CD8-positive, alpha-beta memory T cell (primary cell): ENCODE results near the gene IFT27. TPM values are rescaled to one million over a fixed set of nuclear protein-coding genes. Genes with fewer than 3 reads are reported as not detected.

Source experiments
- CTCF ChIA-PET: fragments of 350-600 bp; sonication (Branson Sonifier 250); formaldehyde crosslinking; loops from one replicate; lab custom pipeline; 2021; ENCODE audit warnings: antibody characterized with exemption; lab: Charles Lee
- POLR2A ChIA-PET: fragments of 350-600 bp; sonication (Branson Sonifier 250); formaldehyde crosslinking; loops from one replicate; lab custom pipeline; 2021; ENCODE audit warnings: antibody characterized with exemption; lab: Charles Lee
- DNase-seq, 5 donors: peaks; one replicate each; pipeline versions ENCODE4 v3.0.0 to v3.0.0-alpha.2; 2020 to 2022; ENCODE audit warnings: mixed read lengths in 1 of 5
- H3K27ac ChIP-seq: one replicate; pipeline ENCODE4 v1.7.0; 2013; ENCODE audit warnings: low read depth, mild to moderate bottlenecking, low read length, moderate library complexity
- H3K27me3 ChIP-seq: 2 replicates; pipeline ENCODE4 v1.7.0; 2013; ENCODE audit warnings: low read length, mild to moderate bottlenecking; ENCODE audit not compliant: insufficient read depth, poor library complexity, severe bottlenecking
- H3K36me3 ChIP-seq: 2 replicates; pipeline ENCODE4 v1.7.0; 2013; ENCODE audit warnings: mild to moderate bottlenecking, low read length, moderate library complexity; ENCODE audit not compliant: insufficient read depth
- H3K4me1 ChIP-seq: 2 replicates; pipeline ENCODE4 v1.7.0; 2013; ENCODE audit warnings: mild to moderate bottlenecking, low read length, moderate library complexity; ENCODE audit not compliant: insufficient read depth
- H3K4me3 ChIP-seq: 2 replicates; pipeline ENCODE4 v1.7.0; 2013; ENCODE audit warnings: mild to moderate bottlenecking, low read length
- H3K9me3 ChIP-seq: 2 replicates; pipeline ENCODE4 v1.7.0; 2013; ENCODE audit warnings: mild to moderate bottlenecking, low read length
- H3K27ac Mint-ChIP-seq, 8 donors: one replicate each; pipeline ENCODE4 v1.8.0; 2020 to 2021; ENCODE audit warnings: mixed read lengths in 8 of 8, mild to moderate bottlenecking in 6 of 8, inconsistent platforms in 3 of 8, moderate library complexity in 3 of 8
- H3K27me3 Mint-ChIP-seq, 2 donors: one replicate each; pipeline ENCODE4 v1.8.0; 2020 to 2021; ENCODE audit warnings: mixed read lengths in 2 of 2, mild to moderate bottlenecking in 1 of 2, moderate library complexity in 1 of 2
- H3K36me3 Mint-ChIP-seq, 3 donors: one replicate each; pipeline ENCODE4 v1.8.0; 2020 to 2021; ENCODE audit warnings: mixed read lengths in 3 of 3, inconsistent platforms in 1 of 3, mild to moderate bottlenecking in 1 of 3
- H3K4me1 Mint-ChIP-seq, 3 donors: one replicate each; pipeline ENCODE4 v1.8.0; 2020 to 2021; ENCODE audit warnings: mixed read lengths in 3 of 3, inconsistent platforms in 1 of 3, mild to moderate bottlenecking in 1 of 3
- H3K4me3 Mint-ChIP-seq, 7 donors: one replicate each; pipeline ENCODE4 v1.8.0; 2020 to 2021; ENCODE audit warnings: mixed read lengths in 7 of 7, mild to moderate bottlenecking in 6 of 7, moderate library complexity in 4 of 7, inconsistent platforms in 2 of 7
- H3K9me3 Mint-ChIP-seq, 5 donors: one replicate each; pipeline ENCODE4 v1.8.0; 2020 to 2022; ENCODE audit warnings: mixed read lengths in 5 of 5, mild to moderate bottlenecking in 3 of 5, moderate library complexity in 2 of 5, inconsistent platforms in 1 of 5
- polyA plus RNA-seq: library from polyadenylated mRNA; unstranded; fragments of 300-500 nt; fragmentation: Illumina TruSeq; gene quantifications from one replicate; pipeline ENCODE4 v1.2.3, GENCODE V29; 2021
- total RNA-seq, 2 experiments: library from RNA; stranded (reverse); gene quantifications; one replicate each; pipeline ENCODE4 v1.2.3, GENCODE V29; 2021

IFT27 gene
- total and polyA plus RNA-seq, 3 experiments from 2014 or later: 9.7 to 26.5 (median 24.9) TPM

DNA sequence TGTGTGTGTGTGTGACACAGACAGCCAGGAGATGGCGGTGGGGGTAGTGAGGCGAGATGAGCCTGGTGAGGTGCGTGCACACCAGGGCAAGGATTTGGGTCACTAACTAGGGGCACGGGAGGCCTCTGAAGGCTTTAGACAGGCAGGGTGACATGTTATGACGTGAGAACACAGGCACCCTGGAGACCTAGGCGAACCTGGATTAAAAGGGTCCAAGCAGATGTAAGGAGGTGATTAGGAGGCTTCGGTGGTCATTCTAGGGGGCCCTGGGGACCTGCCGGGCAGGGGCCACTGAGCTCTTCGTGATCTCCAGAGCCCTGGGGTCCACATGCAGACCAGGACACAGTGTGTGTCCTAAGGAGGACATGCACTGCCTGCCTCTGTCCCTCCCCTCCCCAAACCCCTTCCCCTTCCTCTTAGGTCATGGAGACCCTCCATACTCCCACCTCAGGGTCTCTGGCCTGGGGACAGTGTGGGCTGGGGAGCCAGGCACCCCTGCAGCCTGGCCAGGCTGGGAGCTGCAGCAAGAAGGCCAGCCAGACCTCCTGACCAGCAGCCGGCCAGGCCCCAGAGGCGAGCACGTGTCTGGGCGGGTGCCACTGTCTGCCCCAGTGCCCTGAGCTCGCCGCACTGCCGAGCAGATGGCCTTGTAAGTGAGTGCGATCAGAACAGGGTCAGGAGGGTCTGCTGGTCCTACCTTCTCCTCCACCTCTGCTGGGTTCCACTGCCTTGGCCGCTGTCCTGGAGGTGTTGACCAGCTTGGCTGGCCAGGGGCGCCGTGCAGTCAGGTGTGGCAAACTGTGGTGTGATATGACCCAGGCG lies 32.1 kb downstream of the IFT27 start:
- no peak overlapping the region for H3K4me3 Mint-ChIP-seq
- DNase-seq: no peak
- Histone ChIP-seq H3K36me3 (no peaks in the 10 kb centered on the region), H3K27ac (no peak overlapping the region), H3K27me3 (no peaks in the 10 kb centered on the region), H3K4me1 (no peaks in the 10 kb centered on the region), H3K4me3 (no peak overlapping the region), H3K9me3 (no peaks in the 10 kb centered on the region)
- ChIA-PET CTCF (interaction anchor here (3.5 kb wide), 1 partner anchor 13 kb away, joined by 16 read pairs; no protein-coding TSS in a partner anchor), POLR2A (no interaction called here)
- peaks cover 11 to 23% of the 10 kb centered on the region in 2 donors for H3K27me3 Mint-ChIP-seq
- H3K9me3 Mint-ChIP-seq: peaks cover 0 to 2% (median 0%) of the 10 kb centered on the region in 5 donors
- no peak overlapping the region for H3K27ac Mint-ChIP-seq
- H3K36me3 Mint-ChIP-seq: no peaks in the 10 kb centered on the region
- H3K4me1 Mint-ChIP-seq: no peaks in the 10 kb centered on the region

GRCh38 chr22:36743011-36743410 lies 32.9 kb downstream of the IFT27 start:
- Histone ChIP-seq H3K36me3 (no peaks in the 10 kb centered on the region), H3K9me3 (no peaks in the 10 kb centered on the region), H3K27ac (no peak overlapping the region), H3K4me3 (no peak overlapping the region), H3K4me1 (no peaks in the 10 kb centered on the region), H3K27me3 (no peaks in the 10 kb centered on the region)
- Mint-ChIP-seq H3K36me3 (no peaks in the 10 kb centered on the region), H3K9me3 (peaks cover 0 to 2% (median 0%) of the 10 kb centered on the region in 5 donors), H3K4me1 (no peaks in the 10 kb centered on the region), H3K27ac (no peak overlapping the region), H3K27me3 (peaks cover 11 to 26% of the 10 kb centered on the region in 2 donors), H3K4me3 (no peak overlapping the region)
- ChIA-PET POLR2A (no interaction called here), CTCF (no interaction called here)
- DNase-seq: no peak

- H3K4me3 Mint-ChIP-seq: no peak overlapping the region
- CTCF ChIA-PET: no interaction called here
- Histone ChIP-seq H3K4me3 (no peak overlapping the region), H3K27ac (no peak overlapping the region), H3K36me3 (no peaks in the 10 kb centered on the region), H3K9me3 (no peaks in the 10 kb centered on the region), H3K4me1 (no peaks in the 10 kb centered on the region), H3K27me3 (no peaks in the 10 kb centered on the region)
- H3K27ac Mint-ChIP-seq: no peak overlapping the region
- POLR2A ChIA-PET: no interaction called here
- no peaks in the 10 kb centered on the region for H3K4me1 Mint-ChIP-seq
- no peak for DNase-seq
- H3K9me3 Mint-ChIP-seq: peaks cover 0 to 2% (median 0%) of the 10 kb centered on the region in 5 donors
- H3K36me3 Mint-ChIP-seq: no peaks in the 10 kb centered on the region
- peaks cover 18 to 30% of the 10 kb centered on the region in 2 donors for H3K27me3 Mint-ChIP-seq
These were observed 34.0 kb downstream of the IFT27 start for GRCh38 chr22:36741968-36742367.

DNA sequence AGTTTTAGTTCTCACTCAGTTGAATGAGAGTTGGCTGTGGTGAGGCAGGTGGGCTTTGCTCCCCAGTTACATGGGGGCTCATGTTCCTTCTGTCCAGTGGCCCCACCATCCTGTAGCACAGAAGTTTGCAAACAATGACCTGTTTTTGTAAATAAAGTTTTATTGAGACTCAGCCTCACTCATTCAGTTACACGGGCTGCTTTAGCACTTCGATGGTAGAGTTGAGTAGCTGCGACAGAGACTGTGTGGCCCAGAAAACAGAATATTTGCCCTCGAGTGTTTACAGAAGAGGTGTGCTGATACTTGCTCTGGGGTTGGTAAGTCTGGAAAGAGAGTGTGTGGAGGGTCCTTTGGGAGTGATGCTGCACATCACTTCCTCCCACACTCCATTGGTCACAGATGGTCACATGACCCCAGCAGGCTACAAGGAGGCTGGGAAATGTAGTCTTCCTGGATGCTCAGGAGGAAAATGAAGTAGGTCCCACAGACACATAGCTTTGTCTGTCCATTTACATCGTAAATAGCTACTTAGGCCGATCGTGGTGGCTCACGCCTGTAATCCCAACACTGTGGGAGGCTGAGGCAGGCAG lies 34.6 kb downstream of the IFT27 start:
- H3K9me3 ChIP-seq: no peaks in the 10 kb centered on the region
- peaks cover 0 to 2% (median 0%) of the 10 kb centered on the region in 5 donors for H3K9me3 Mint-ChIP-seq
- H3K27ac ChIP-seq: no peak overlapping the region
- no peak overlapping the region for H3K4me3 Mint-ChIP-seq
- peaks cover 19 to 34% of the 10 kb centered on the region in 2 donors for H3K27me3 Mint-ChIP-seq
- H3K4me3 ChIP-seq: no peak overlapping the region
- CTCF ChIA-PET: no interaction called here
- H3K27me3 ChIP-seq: no peaks in the 10 kb centered on the region
- DNase-seq: no peak
- POLR2A ChIA-PET: no interaction called here
- no peaks in the 10 kb centered on the region for H3K4me1 Mint-ChIP-seq
- no peaks in the 10 kb centered on the region for H3K36me3 Mint-ChIP-seq
- no peak overlapping the region for H3K27ac Mint-ChIP-seq
- H3K36me3 ChIP-seq: no peaks in the 10 kb centered on the region
- H3K4me1 ChIP-seq: no peaks in the 10 kb centered on the region

- H3K9me3 ChIP-seq: no peaks in the 10 kb centered on the region
- DNase-seq: no peak
- peaks cover 21 to 38% of the 10 kb centered on the region in 2 donors for H3K27me3 Mint-ChIP-seq
- no peaks in the 10 kb centered on the region for H3K4me1 ChIP-seq
- POLR2A ChIA-PET: no interaction called here
- H3K4me3 Mint-ChIP-seq: no peak overlapping the region
- no peak overlapping the region for H3K4me3 ChIP-seq
- no peaks in the 10 kb centered on the region for H3K27me3 ChIP-seq
- no peak overlapping the region for H3K27ac ChIP-seq
- no peaks in the 10 kb centered on the region for H3K4me1 Mint-ChIP-seq
- CTCF ChIA-PET: no interaction called here
- no peaks in the 10 kb centered on the region for H3K36me3 Mint-ChIP-seq
- H3K27ac Mint-ChIP-seq: peak overlapping the region in 1 of 8 donors; percentile 31
- H3K36me3 ChIP-seq: no peaks in the 10 kb centered on the region
- peaks cover 0 to 2% (median 0%) of the 10 kb centered on the region in 5 donors for H3K9me3 Mint-ChIP-seq
These were observed 35.2 kb downstream of the IFT27 start for GRCh38 chr22:36740716-36741115.

DNA sequence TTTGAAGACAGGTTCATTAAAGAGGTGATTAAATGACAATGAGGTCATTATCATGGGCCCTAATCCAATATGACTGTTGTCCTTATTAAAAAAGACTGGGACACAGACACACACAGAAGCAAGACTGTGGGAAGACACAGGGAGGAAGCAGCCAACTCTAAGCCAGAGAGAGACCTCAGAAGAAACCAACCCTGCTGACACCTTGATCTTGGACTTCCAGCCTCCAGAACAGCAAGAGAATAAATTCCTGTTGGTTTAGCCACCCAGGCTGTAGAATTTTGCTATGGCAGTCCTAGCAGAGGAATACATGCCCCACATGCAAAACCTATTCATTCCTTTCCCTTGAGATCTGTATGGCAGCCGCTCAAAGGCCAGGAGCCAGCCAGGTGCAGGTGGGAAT lies 36.7 kb downstream of the IFT27 start:
- Mint-ChIP-seq H3K27me3 (peaks cover 22 to 47% of the 10 kb centered on the region in 2 donors), H3K36me3 (no peaks in the 10 kb centered on the region), H3K4me3 (no peak overlapping the region), H3K27ac (no peak overlapping the region), H3K4me1 (no peaks in the 10 kb centered on the region), H3K9me3 (peaks cover 0 to 2% (median 0%) of the 10 kb centered on the region in 5 donors)
- no peaks in the 10 kb centered on the region for H3K9me3 ChIP-seq
- H3K27me3 ChIP-seq: no peaks in the 10 kb centered on the region
- no peak for DNase-seq
- H3K4me1 ChIP-seq: no peaks in the 10 kb centered on the region
- H3K4me3 ChIP-seq: no peak overlapping the region
- H3K36me3 ChIP-seq: no peaks in the 10 kb centered on the region
- H3K27ac ChIP-seq: no peak overlapping the region
- ChIA-PET CTCF (no interaction called here), POLR2A (no interaction called here)

DNA sequence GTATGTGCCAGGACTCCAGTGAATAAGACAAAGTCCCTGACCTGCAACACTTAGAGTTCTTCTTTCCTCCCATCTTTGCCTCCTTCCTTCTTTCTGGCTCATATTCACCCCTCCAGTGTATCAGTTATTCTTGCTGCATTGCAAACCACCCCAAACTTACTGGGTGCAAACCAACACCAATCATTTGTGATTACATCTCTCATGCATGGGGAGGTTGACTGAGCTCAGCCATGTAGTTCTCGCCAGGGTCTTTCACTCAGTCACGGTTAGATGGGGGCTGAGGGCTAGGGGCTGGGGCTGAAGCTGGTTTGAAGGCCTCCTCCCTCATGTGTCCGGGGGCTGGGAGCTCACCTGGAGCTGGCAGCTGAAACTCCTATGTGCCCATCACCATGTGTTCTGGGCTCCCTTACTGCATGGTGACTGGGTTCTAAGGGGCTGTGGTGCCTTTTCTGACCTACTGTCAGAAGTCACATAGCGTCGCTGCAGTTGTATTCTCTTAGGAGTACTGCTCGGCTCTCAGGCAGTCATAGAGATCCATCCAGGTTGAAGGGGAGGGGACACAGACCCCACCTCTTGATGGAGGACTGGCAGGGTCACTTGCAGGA lies 37.4 kb downstream of the IFT27 start:
- no peaks in the 10 kb centered on the region for H3K36me3 Mint-ChIP-seq
- peaks cover 29 to 53% of the 10 kb centered on the region in 2 donors for H3K27me3 Mint-ChIP-seq
- no peak overlapping the region for H3K4me3 Mint-ChIP-seq
- no peaks in the 10 kb centered on the region for H3K4me1 Mint-ChIP-seq
- DNase-seq: no peak
- CTCF ChIA-PET: no interaction called here
- no peak overlapping the region for H3K4me3 ChIP-seq
- H3K9me3 Mint-ChIP-seq: peaks cover 0 to 2% (median 0%) of the 10 kb centered on the region in 5 donors
- H3K27ac Mint-ChIP-seq: no peak overlapping the region
- no peak overlapping the region for H3K27ac ChIP-seq
- POLR2A ChIA-PET: no interaction called here
- no peaks in the 10 kb centered on the region for H3K4me1 ChIP-seq
- H3K27me3 ChIP-seq: peaks cover 3% of the 10 kb centered on the region
- no peaks in the 10 kb centered on the region for H3K36me3 ChIP-seq
- no peaks in the 10 kb centered on the region for H3K9me3 ChIP-seq

- Mint-ChIP-seq H3K27me3 (peaks cover 34 to 56% of the 10 kb centered on the region in 2 donors), H3K27ac (peak overlapping the region in 1 of 8 donors; percentile 56), H3K9me3 (peaks cover 0 to 3% (median 0%) of the 10 kb centered on the region in 5 donors), H3K36me3 (no peaks in the 10 kb centered on the region), H3K4me3 (no peak overlapping the region), H3K4me1 (no peaks in the 10 kb centered on the region)
- DNase-seq: no peak
- peaks cover 5% of the 10 kb centered on the region for H3K27me3 ChIP-seq
- ChIA-PET POLR2A (no interaction called here), CTCF (interaction anchor here (0.5 kb wide), 1 partner anchor 12 kb away, joined by 3 read pairs; no protein-coding TSS in a partner anchor)
- no peak overlapping the region for H3K27ac ChIP-seq
- no peaks in the 10 kb centered on the region for H3K4me1 ChIP-seq
- H3K9me3 ChIP-seq: no peaks in the 10 kb centered on the region
- no peaks in the 10 kb centered on the region for H3K36me3 ChIP-seq
- no peak overlapping the region for H3K4me3 ChIP-seq
These were observed 38.1 kb downstream of the IFT27 start for GRCh38 chr22:36737776-36738175.
